ENCODE data around the gene LMNTD1. TPM values are rescaled to one million over a fixed set of nuclear protein-coding genes. Genes with fewer than 3 reads are reported as not detected.

LMNTD1 gene
- total and polyA plus RNA-seq, 10 of the 15 experiments (the other 5 are each of a cell fraction or from before 2014, with no cell fraction given): not detected

DNA sequence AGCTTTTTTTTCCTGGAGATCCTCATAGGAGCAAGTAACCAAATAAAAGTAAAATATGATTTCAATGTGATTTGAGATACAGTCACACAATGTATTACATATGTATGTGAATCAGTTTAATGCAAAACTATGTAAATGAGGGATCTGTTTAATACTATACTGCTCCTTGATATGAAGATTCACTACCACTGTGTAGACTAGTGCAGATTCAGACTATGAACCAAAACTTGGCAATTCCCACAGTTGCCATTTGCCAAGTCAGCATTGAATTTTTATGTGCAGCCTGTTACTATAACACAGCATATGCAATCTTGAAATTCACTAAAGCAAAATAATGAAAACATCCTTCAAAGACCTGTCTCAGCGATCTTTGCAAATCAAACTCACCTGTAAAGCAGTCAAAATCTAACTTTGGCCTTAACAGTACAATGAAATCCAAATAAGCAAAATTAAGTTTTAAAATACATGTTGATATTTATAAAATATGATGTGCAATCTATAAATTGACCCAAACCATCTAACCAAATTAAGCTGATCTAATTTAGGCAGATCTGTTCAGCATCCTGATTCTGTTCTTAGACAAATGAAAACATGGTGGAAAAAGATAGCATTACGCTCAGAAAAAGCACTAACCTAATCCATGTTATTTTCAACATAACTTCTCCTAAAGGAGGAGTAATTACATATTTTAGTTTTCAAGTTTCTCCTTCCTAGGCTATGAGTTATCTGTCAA is 25.5 kb upstream of the LMNTD1 start:
- H3K79me2 ChIP-seq (ENCODE audit: control insufficient read depth, insufficient read depth, low read length): no peaks in the 10 kb centered on the region
- intact Hi-C loops (cut with micrococcal nuclease; ENCODE audit: unreplicated experiment): no loop called here
- H3K9me3 ChIP-seq (replicated peaks; ENCODE audit: control insufficient read depth, insufficient read depth, low read length): no peaks in the 10 kb centered on the region
- ChIA-PET SMC1A (ENCODE audit: uncharacterized antibody, unreplicated experiment) (no interaction called here), CTCF (no interaction called here), POLR2A (no interaction called here), RAD21 (ENCODE audit: unreplicated experiment) (no interaction called here)
- no peak overlapping the region for H3K9ac ChIP-seq (ENCODE audit: control insufficient read depth, insufficient read depth, low read length)
- ATAC-seq (no peak), DNase-seq (ENCODE audit: low read depth, low spot score) (no peak), FAIRE-seq (no peak)
- TF ChIP-seq, protein P1, sequence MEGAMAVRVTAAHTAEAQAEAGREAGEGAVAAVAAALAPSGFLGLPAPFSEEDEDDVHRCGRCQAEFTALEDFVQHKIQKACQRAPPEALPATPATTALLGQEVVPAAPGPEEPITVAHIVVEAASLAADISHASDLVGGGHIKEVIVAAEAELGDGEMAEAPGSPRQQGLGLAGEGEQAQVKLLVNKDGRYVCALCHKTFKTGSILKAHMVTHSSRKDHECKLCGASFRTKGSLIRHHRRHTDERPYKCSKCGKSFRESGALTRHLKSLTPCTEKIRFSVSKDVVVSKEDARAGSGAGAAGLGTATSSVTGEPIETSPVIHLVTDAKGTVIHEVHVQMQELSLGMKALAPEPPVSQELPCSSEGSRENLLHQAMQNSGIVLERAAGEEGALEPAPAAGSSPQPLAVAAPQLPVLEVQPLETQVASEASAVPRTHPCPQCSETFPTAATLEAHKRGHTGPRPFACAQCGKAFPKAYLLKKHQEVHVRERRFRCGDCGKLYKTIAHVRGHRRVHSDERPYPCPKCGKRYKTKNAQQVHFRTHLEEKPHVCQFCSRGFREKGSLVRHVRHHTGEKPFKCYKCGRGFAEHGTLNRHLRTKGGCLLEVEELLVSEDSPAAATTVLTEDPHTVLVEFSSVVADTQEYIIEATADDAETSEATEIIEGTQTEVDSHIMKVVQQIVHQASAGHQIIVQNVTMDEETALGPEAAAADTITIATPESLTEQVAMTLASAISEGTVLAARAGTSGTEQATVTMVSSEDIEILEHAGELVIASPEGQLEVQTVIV (IDR thresholded peaks at IDR 0.05; ENCODE audit: borderline replicate concordance, partially characterized antibody): no peak
- TF ChIP-seq RBBP5 (conservative IDR thresholded peaks at IDR 0.05): no peak
- TF ChIP-seq, protein P2, sequence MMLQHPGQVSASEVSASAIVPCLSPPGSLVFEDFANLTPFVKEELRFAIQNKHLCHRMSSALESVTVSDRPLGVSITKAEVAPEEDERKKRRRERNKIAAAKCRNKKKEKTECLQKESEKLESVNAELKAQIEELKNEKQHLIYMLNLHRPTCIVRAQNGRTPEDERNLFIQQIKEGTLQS (IDR thresholded peaks at IDR 0.05; ENCODE audit: borderline replicate concordance, extremely low read depth, low read depth, low read length): no peak
- TF ChIP-seq NBN (IDR thresholded peaks at IDR 0.05): no peak
- TF ChIP-seq, protein P3, sequence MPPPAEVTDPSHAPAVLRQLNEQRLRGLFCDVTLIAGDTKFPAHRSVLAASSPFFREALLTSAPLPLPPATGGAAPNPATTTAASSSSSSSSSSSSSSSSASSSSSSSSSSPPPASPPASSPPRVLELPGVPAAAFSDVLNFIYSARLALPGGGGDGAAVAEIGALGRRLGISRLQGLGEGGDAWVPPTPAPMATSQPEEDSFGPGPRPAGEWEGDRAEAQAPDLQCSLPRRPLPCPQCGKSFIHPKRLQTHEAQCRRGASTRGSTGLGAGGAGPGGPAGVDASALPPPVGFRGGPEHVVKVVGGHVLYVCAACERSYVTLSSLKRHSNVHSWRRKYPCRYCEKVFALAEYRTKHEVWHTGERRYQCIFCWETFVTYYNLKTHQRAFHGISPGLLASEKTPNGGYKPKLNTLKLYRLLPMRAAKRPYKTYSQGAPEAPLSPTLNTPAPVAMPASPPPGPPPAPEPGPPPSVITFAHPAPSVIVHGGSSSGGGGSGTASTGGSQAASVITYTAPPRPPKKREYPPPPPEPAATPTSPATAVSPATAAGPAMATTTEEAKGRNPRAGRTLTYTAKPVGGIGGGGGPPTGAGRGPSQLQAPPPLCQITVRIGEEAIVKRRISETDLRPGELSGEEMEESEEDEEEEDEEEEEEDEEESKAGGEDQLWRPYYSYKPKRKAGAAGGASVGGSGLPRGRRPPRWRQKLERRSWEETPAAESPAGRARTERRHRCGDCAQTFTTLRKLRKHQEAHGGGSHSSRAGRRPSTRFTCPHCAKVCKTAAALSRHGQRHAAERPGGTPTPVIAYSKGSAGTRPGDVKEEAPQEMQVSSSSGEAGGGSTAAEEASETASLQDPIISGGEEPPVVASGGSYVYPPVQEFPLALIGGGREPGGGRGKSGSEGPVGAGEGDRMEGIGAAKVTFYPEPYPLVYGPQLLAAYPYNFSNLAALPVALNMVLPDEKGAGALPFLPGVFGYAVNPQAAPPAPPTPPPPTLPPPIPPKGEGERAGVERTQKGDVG (CRISPR knock-in tag; IDR thresholded peaks at IDR 0.05): no peak
- no peak for TF ChIP-seq MYB (IDR thresholded peaks at IDR 0.05; ENCODE audit: borderline replicate concordance, low read depth, low read length)
- TF ChIP-seq SRF (IDR thresholded peaks at IDR 0.05; ENCODE audit: low read depth in 2 of 2, low read length in 2 of 2): no peak
- no peak overlapping the region for H3K4me2 ChIP-seq (ENCODE audit: control insufficient read depth, insufficient read depth)
- H4K20me1 ChIP-seq (ENCODE audit: control insufficient read depth, insufficient read depth): no peaks in the 10 kb centered on the region
- H3K4me3 ChIP-seq: no peak overlapping the region
- H3K4me1 ChIP-seq (ENCODE audit: control insufficient read depth, insufficient read depth, low read length): no peaks in the 10 kb centered on the region
- BruUV-seq (replicated peaks): no TSS peak
- H2AFZ ChIP-seq (ENCODE audit: control insufficient read depth, low read depth, low read length): no peak overlapping the region
- H3K27ac ChIP-seq (ENCODE audit: control insufficient read depth, insufficient read depth): no peak overlapping the region
- H3K36me3 ChIP-seq (ENCODE audit: control insufficient read depth in 2 of 2, insufficient read depth in 2 of 2, low read length in 1 of 2): no peaks in the 10 kb centered on the region
- in situ Hi-C loops (cut with MboI): no loop called here
- no peaks in the 10 kb centered on the region for H3K27me3 ChIP-seq (replicated peaks in 1 of 2; ENCODE audit: control insufficient read depth in 2 of 2, insufficient read depth in 2 of 2, low read length in 1 of 2)
- WGBS (ENCODE audit: insufficient coverage, insufficient replicate concordance, low lambda C conversion rate, missing lambda C conversion rate): 34% methylated on average over 2 of the region's 2 CpGs

Measured in GM12878 (cell line).